Vagina (tissue), 2 donors: ENCODE data around the gene MSI2. TPM values are rescaled to one million over a fixed set of nuclear protein-coding genes. Genes with fewer than 3 reads are reported as not detected.

Experiments used
- DNase-seq, 2 donors: peaks; one replicate each; pipeline ENCODE4 v3.0.0-alpha.2; 2017; ENCODE audit errors: extremely low spot score in 2 of 2
- H3K27ac ChIP-seq: fragments of 200-600 bp; sonication (generic); one replicate; pipeline ENCODE4 v1.5.1; 2019
- H3K27me3 ChIP-seq: fragments of 200-600 bp; sonication (generic); one replicate; pipeline ENCODE4 v1.5.1; 2019
- H3K36me3 ChIP-seq, 2 donors: fragments of 200-600 bp; sonication (generic); one replicate each; pipeline ENCODE4 v1.5.1; 2017 to 2019
- H3K4me1 ChIP-seq: fragments of 200-600 bp; sonication (generic); one replicate; pipeline ENCODE4 v1.5.1; 2019
- H3K4me3 ChIP-seq, 2 donors: fragments of 200-600 bp; sonication (generic); 1 replicate in 1 of 2; 2 replicates in 1 of 2; pipeline ENCODE4 v1.5.1; 2016 to 2019
- H3K9me3 ChIP-seq: fragments of 200-600 bp; sonication (generic); one replicate; pipeline ENCODE4 v1.5.1; 2019
- CTCF ChIP-seq, 3 experiments: fragments of 450-650 bp in 2 of 3; fragments of 200-600 bp in 1 of 3; sonication (generic) in 1 of 3; IDR thresholded peaks; one replicate each; pipeline ENCODE4 v1.5.1; 2017 to 2019; ENCODE audit warnings: antibody characterized with exemption in 3 of 3, mild to moderate bottlenecking in 2 of 3, moderate library complexity in 2 of 3
- POLR2A ChIP-seq, 2 donors: fragments of 450-650 bp; IDR thresholded peaks; one replicate each; pipeline ENCODE4 v1.6.1; 2017; ENCODE audit warnings: antibody characterized with exemption in 2 of 2, mild to moderate bottlenecking in 2 of 2, moderate library complexity in 2 of 2
- POLR2AphosphoS5 ChIP-seq, 2 donors: sonication (generic); formaldehyde crosslinking; IDR thresholded peaks; one replicate each; pipeline ENCODE4 v1.9.0; 2017; ENCODE audit warnings: antibody characterized with exemption in 2 of 2, mild to moderate bottlenecking in 2 of 2, low read depth in 1 of 2; ENCODE audit not compliant: insufficient read depth in 1 of 2
- intact Hi-C: fragments of 100-400 bp; cut with DNase I; formaldehyde crosslinking; loops from one replicate; pipeline ENCODE4 v1.15.1; 2023
- total RNA-seq: library from RNA; depleted of rRNA; stranded (reverse); fragments of >200 nt; gene quantifications from one replicate; pipeline ENCODE4 v1.2.3, GENCODE V29; 2016

The MSI2 gene
- total RNA-seq, 1 donor from 2014 or later, result 27.3 TPM

- TF ChIP-seq POLR2A (IDR thresholded peaks at IDR 0.05), result no peak
- no peak for TF ChIP-seq POLR2AphosphoS5 (IDR thresholded peaks at IDR 0.05; ENCODE audit: insufficient read depth in 1 of 2, low read depth in 1 of 2)
- TF ChIP-seq CTCF (IDR thresholded peaks at IDR 0.05), result no peak
- no peak for DNase-seq
- H3K4me1 ChIP-seq, result no peaks in the 10 kb centered on the region
- H3K36me3 ChIP-seq, result no peaks in the 10 kb centered on the region
- no peak overlapping the region for H3K4me3 ChIP-seq
- H3K27me3 ChIP-seq, result no peaks in the 10 kb centered on the region
- H3K9me3 ChIP-seq, result no peaks in the 10 kb centered on the region
- H3K27ac ChIP-seq, result no peak overlapping the region
- intact Hi-C loops, result no loop called here
Observed at GRCh38 chr17:57705921-57706695, 449.8 kb downstream of the MSI2 start.

- Histone ChIP-seq H3K27ac (no peak overlapping the region), H3K27me3 (no peaks in the 10 kb centered on the region), H3K4me3 (no peak overlapping the region), H3K9me3 (no peaks in the 10 kb centered on the region), H3K4me1 (no peaks in the 10 kb centered on the region), H3K36me3 (no peaks in the 10 kb centered on the region)
- TF ChIP-seq CTCF (IDR thresholded peaks at IDR 0.05) (no peak), POLR2AphosphoS5 (IDR thresholded peaks at IDR 0.05; ENCODE audit: insufficient read depth in 1 of 2, low read depth in 1 of 2) (no peak), POLR2A (IDR thresholded peaks at IDR 0.05) (no peak)
- intact Hi-C loops, result no loop called here
- DNase-seq, result peak in 1 of 2 donors; percentile 85
Observed at GRCh38 chr17:57706761-57707160, 450.4 kb downstream of the MSI2 start.

- peak; percentile 67 to 76 for DNase-seq
- intact Hi-C loops, result no loop called here
Observed at GRCh38 chr17:57707892-57708291, 451.6 kb downstream of the MSI2 start.

GRCh38 chr17:57708410-57708809 lies 452.1 kb downstream of the MSI2 start:
- H3K27me3 ChIP-seq, result no peaks in the 10 kb centered on the region
- no peak overlapping the region for H3K4me3 ChIP-seq
- peak; percentile 61 to 77 for DNase-seq
- intact Hi-C loops, result no loop called here
- H3K27ac ChIP-seq, result no peak overlapping the region
- no peak for TF ChIP-seq POLR2A (IDR thresholded peaks at IDR 0.05)
- no peak for TF ChIP-seq CTCF (IDR thresholded peaks at IDR 0.05)
- no peak for TF ChIP-seq POLR2AphosphoS5 (IDR thresholded peaks at IDR 0.05; ENCODE audit: insufficient read depth in 1 of 2, low read depth in 1 of 2)
- no peaks in the 10 kb centered on the region for H3K36me3 ChIP-seq
- no peaks in the 10 kb centered on the region for H3K4me1 ChIP-seq
- no peaks in the 10 kb centered on the region for H3K9me3 ChIP-seq

More at GRCh38 chr17:57707892-57708291, 451.6 kb downstream of the MSI2 start:
- no peak overlapping the region for H3K4me3 ChIP-seq
- TF ChIP-seq POLR2A (IDR thresholded peaks at IDR 0.05), result no peak
- no peak for TF ChIP-seq CTCF (IDR thresholded peaks at IDR 0.05)
- TF ChIP-seq POLR2AphosphoS5 (IDR thresholded peaks at IDR 0.05; ENCODE audit: insufficient read depth in 1 of 2, low read depth in 1 of 2), result no peak
- H3K27ac ChIP-seq, result no peak overlapping the region
- H3K36me3 ChIP-seq, result no peaks in the 10 kb centered on the region
- no peaks in the 10 kb centered on the region for H3K9me3 ChIP-seq
- H3K27me3 ChIP-seq, result no peaks in the 10 kb centered on the region
- H3K4me1 ChIP-seq, result no peaks in the 10 kb centered on the region

- peak in 1 of 2 donors; percentile 3 for DNase-seq
- H3K4me1 ChIP-seq, result no peaks in the 10 kb centered on the region
- H3K27me3 ChIP-seq, result no peaks in the 10 kb centered on the region
- H3K27ac ChIP-seq, result no peak overlapping the region
- no peak overlapping the region for H3K4me3 ChIP-seq
- TF ChIP-seq POLR2A (IDR thresholded peaks at IDR 0.05) (no peak), POLR2AphosphoS5 (IDR thresholded peaks at IDR 0.05; ENCODE audit: insufficient read depth in 1 of 2, low read depth in 1 of 2) (no peak), CTCF (IDR thresholded peaks at IDR 0.05) (no peak)
- H3K9me3 ChIP-seq, result no peaks in the 10 kb centered on the region
- intact Hi-C loops, result no loop called here
- H3K36me3 ChIP-seq, result no peaks in the 10 kb centered on the region
Observed at GRCh38 chr17:57713140-57713539, 456.8 kb downstream of the MSI2 start.
